ENCODE measurements around the gene TMEM132C. TPM values are rescaled to one million over a fixed set of nuclear protein-coding genes. Genes with fewer than 3 reads are reported as not detected.

TMEM132C gene
- polyA plus RNA-seq, 1 of the 3 experiments (the other 2 are of a cell fraction), result not detected

DNA sequence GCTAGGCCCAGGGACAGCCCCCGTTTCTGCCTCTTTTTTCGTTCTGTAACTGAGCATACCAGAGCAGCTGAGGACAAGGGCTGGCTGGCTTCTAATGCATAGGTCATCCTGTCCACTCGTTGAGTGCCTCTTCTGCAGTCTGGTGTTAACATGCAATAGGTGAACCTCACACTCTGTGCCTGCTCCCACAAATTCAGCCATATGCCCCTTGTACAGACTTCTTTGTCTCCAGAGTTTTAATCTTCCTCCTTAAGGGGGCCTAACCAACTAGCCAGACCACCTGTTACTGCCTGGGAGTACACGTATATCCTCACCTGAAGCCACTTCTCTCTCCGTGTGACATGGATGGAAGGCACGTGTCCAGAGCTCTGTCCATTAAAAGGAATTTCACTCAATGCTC, 445.7 kb downstream of the TMEM132C start:
- Histone ChIP-seq H3F3A (replicated peaks; ENCODE audit: insufficient read depth) (no peaks in the 10 kb centered on the region), H3K27ac (ENCODE audit: low read depth in 2 of 2, low read length in 1 of 2) (no peak overlapping the region), H3K9me2 (no peaks in the 10 kb centered on the region), H4K20me1 (ENCODE audit: insufficient read depth) (no peaks in the 10 kb centered on the region), H2AFZ (ENCODE audit: low read depth) (no peak overlapping the region), H3K79me2 (ENCODE audit: insufficient read depth) (no peaks in the 10 kb centered on the region), H3K9me3 (no peaks in the 10 kb centered on the region), H3K9ac (no peak overlapping the region), H3K27me3 (ENCODE audit: insufficient read depth) (no peaks in the 10 kb centered on the region), H3K4me2 (no peak overlapping the region), H3K4me1 (ENCODE audit: control insufficient read depth in 1 of 2, insufficient read depth in 2 of 2, low read depth in 1 of 2, low read length in 1 of 2) (no peaks in the 10 kb centered on the region), H3K36me3 (replicated peaks in 1 of 2; ENCODE audit: control insufficient read depth in 1 of 2, insufficient read depth in 2 of 2, low read length in 1 of 2) (no peaks in the 10 kb centered on the region), H3K4me3 (ENCODE audit: low read depth in 2 of 2, low read length in 1 of 2) (no peak overlapping the region)
- TF ChIP-seq, protein P1, sequence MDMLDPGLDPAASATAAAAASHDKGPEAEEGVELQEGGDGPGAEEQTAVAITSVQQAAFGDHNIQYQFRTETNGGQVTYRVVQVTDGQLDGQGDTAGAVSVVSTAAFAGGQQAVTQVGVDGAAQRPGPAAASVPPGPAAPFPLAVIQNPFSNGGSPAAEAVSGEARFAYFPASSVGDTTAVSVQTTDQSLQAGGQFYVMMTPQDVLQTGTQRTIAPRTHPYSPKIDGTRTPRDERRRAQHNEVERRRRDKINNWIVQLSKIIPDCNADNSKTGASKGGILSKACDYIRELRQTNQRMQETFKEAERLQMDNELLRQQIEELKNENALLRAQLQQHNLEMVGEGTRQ (IDR thresholded peaks at IDR 0.05; ENCODE audit: borderline replicate concordance, low read depth, low read length), result no peak
- TF ChIP-seq RXRA (IDR thresholded peaks at IDR 0.05; ENCODE audit: borderline replicate concordance, low read depth), result no peak
- no peak for TF ChIP-seq EZH2phosphoT487 (IDR thresholded peaks at IDR 0.05; ENCODE audit: borderline replicate concordance, low read depth)
- TF ChIP-seq ELF1 (IDR thresholded peaks at IDR 0.05), result no peak
- TF ChIP-seq, protein P2, sequence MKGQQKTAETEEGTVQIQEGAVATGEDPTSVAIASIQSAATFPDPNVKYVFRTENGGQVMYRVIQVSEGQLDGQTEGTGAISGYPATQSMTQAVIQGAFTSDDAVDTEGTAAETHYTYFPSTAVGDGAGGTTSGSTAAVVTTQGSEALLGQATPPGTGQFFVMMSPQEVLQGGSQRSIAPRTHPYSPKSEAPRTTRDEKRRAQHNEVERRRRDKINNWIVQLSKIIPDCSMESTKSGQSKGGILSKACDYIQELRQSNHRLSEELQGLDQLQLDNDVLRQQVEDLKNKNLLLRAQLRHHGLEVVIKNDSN (IDR thresholded peaks at IDR 0.05; ENCODE audit: borderline replicate concordance, low read depth), result no peak
- DNase-seq, result no peak
- POLR2A ChIA-PET, result no interaction called here
- CTCF ChIA-PET, result no interaction called here
- WGBS (ENCODE audit: low lambda C conversion rate), result 18% methylated on average over 6 of the region's 6 CpGs

DNA sequence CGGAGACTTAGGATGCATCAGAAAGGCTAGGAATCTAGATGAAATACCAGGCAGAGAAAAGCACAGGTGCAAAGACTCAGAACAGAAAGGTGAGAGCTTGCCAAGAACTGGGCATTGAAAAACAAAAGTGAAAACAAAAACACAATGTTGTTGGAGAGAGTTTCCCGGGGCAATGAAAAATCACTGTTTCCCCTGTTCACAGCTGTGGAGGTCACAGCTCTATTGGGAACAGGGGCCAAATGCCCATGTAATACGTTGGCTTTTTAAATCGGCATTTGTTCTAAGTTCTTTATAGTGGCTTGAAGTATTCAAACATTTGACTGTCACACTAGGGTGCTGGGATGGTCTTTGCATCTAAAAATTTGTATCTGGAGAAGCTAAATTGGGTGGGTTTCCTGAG, 448.5 kb downstream of the TMEM132C start:
- 32% methylated on average over 4 of the region's 4 CpGs for WGBS (ENCODE audit: low lambda C conversion rate)
- H4K20me1 ChIP-seq (ENCODE audit: insufficient read depth), result no peaks in the 10 kb centered on the region
- H3K79me2 ChIP-seq (ENCODE audit: insufficient read depth), result no peaks in the 10 kb centered on the region
- CTCF ChIA-PET, result interaction anchor here (1.0 kb wide), 1 partner anchor 38 kb away, joined by 3 read pairs; no protein-coding TSS in a partner anchor
- no peak overlapping the region for H3K9ac ChIP-seq
- H3K9me3 ChIP-seq, result no peaks in the 10 kb centered on the region
- no peak for TF ChIP-seq NFIC (IDR thresholded peaks at IDR 0.05; ENCODE audit: borderline replicate concordance)
- TF ChIP-seq YY1 (IDR thresholded peaks at IDR 0.05; ENCODE audit: low read depth), result no peak
- TF ChIP-seq POLR2AphosphoS5 (IDR thresholded peaks at IDR 0.05; ENCODE audit: low read depth, low read length), result no peak
- no peak for TF ChIP-seq FOXM1 (IDR thresholded peaks at IDR 0.05; ENCODE audit: low read depth)
- TF ChIP-seq MXI1 (IDR thresholded peaks at IDR 0.05; ENCODE audit: low read depth, low read length), result no peak
- TF ChIP-seq, protein P3, sequence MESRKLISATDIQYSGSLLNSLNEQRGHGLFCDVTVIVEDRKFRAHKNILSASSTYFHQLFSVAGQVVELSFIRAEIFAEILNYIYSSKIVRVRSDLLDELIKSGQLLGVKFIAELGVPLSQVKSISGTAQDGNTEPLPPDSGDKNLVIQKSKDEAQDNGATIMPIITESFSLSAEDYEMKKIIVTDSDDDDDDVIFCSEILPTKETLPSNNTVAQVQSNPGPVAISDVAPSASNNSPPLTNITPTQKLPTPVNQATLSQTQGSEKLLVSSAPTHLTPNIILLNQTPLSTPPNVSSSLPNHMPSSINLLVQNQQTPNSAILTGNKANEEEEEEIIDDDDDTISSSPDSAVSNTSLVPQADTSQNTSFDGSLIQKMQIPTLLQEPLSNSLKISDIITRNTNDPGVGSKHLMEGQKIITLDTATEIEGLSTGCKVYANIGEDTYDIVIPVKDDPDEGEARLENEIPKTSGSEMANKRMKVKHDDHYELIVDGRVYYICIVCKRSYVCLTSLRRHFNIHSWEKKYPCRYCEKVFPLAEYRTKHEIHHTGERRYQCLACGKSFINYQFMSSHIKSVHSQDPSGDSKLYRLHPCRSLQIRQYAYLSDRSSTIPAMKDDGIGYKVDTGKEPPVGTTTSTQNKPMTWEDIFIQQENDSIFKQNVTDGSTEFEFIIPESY (IDR thresholded peaks at IDR 0.05; ENCODE audit: borderline replicate concordance, low read depth), result no peak
- no peak overlapping the region for H3K4me3 ChIP-seq (ENCODE audit: low read depth in 2 of 2, low read length in 1 of 2)
- no peak overlapping the region for H3K27ac ChIP-seq (ENCODE audit: low read depth in 2 of 2, low read length in 1 of 2)
- no peaks in the 10 kb centered on the region for H3K9me2 ChIP-seq
- POLR2A ChIA-PET, result no interaction called here
- H3K36me3 ChIP-seq (replicated peaks in 1 of 2; ENCODE audit: control insufficient read depth in 1 of 2, insufficient read depth in 2 of 2, low read length in 1 of 2), result no peaks in the 10 kb centered on the region
- no peaks in the 10 kb centered on the region for H3K27me3 ChIP-seq (ENCODE audit: insufficient read depth)
- no peak overlapping the region for H3K4me2 ChIP-seq
- H3F3A ChIP-seq (replicated peaks; ENCODE audit: insufficient read depth), result no peaks in the 10 kb centered on the region
- H3K4me1 ChIP-seq (ENCODE audit: control insufficient read depth in 1 of 2, insufficient read depth in 2 of 2, low read depth in 1 of 2, low read length in 1 of 2), result no peaks in the 10 kb centered on the region
- H2AFZ ChIP-seq (ENCODE audit: low read depth), result no peak overlapping the region
- no peak for DNase-seq

Measured in SK-N-SH (cell line).